Measurements from ENCODE around the gene AFAP1L2.

The AFAP1L2 gene

DNA sequence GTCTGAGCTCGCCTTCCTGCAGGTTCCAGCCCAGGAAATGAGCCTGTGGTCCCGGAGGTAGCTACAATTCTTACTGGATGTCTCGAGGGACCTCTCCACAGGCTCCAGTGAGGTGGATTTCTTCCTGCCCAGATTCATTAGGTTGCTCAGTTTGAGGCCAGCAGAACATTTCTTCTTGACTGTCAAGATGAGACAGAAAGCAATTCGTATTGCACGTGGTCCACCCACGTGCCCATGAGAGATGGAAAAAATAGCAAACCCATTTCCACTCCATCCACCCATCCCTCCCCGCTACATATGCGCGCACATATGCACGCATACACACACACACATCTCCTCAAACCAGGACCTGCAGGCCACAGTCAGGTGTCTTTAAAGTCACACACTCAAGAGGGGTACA lies 96.6 kb downstream of the AFAP1L2 start:
- DNase-seq: no peak

DNA sequence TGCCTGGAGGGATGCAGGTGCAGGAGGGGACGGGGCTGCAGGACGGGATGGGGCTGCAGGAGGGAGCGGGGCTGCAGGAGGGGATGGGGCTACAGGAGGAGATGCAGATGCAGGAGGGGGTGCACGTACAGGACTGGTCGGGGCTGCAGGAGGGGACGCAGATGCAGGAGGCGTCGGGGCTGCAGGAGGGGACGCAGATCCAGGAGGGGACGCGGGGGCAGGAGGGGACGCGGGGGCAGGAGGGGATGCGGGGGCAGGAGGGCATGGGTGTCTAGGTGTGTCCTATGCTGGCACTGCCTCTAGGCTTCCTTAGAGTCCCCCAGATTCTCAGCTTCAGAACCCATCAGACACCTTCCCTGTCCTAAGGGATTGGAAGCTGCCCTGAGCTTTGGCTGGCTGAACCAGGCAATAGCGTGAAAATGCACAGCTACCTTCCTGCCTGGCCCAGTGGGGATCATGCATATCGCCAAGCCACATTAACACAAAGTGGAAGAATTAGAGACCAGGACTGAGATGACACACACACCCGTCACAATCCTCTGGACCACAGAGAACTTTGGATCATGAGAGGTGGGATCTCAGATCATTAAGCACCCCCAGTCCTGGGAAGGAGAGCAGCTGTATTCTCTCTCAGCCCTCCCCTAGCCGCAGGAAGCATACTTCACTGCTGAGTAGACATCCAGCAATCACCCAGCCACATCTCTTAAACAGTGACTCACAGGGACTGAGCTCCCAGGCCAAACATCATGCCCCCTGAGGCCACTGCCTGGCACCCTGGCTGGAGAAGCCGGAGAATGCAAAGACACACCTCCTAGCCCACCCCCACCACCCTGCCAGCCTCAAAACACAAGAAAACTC lies 98.0 kb downstream of the AFAP1L2 start:
- no peak for DNase-seq

DNA sequence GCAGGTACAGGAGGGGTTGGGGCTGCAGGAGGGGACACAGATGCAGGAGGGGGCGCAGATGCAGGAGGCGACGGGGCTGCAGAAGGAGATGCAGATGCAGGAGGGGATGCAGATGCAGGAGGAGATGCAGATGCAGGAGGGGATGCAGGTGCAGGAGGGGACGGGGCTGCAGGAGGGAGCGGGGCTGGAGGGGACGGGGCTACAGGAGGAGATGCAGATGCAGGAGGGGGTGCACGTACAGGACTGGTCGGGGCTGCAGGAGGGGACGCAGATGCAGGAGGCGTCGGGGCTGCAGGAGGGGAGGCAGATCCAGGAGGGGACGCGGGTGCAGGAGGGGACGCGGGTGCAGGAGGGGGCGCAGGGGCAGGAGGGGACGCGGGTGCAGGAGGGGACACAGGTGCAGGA lies 98.8 kb downstream of the AFAP1L2 start:
- DNase-seq: no peak

DNA sequence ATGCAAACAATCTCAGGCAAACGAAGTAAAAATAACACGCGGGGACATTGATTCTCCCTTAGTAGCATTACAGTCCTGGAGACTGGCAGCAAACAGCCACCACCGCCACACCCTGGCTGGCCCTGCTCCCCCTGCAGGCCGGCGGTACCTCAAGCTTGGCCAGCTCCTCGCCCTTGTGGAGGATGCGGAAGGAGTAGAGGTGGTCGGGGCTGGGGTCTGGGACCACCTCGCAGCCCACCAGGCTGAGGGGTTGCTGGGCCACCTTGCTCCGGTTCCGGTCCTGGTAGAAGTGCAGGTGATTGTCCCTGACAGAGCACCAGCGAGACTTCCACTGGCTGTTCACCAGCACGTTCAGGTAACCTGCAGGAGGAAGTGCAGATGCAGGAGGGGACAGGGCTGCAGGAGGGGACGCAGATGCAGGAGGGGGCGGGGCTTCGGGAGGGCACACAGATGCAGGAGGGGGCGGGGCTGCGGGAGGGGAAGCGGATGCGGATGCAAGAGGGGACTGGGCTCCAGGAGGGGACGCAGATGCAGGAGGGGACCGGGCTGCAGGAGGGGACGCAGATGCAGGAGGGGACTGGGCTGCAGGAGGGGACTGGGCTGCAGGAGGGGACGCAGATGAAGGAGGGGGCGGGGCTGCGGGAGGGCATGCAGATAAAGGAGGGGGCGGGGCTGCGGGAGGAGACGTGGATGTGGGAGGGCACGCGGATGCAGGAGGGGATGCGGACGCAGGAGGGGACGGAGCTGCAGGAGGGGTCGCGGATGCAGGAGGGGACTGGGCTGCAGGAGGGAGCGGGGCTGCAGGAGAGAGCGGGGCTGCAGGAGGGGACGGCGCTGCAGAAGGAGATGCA lies 99.5 kb downstream of the AFAP1L2 start:
- DNase-seq: peak; percentile 37

DNA sequence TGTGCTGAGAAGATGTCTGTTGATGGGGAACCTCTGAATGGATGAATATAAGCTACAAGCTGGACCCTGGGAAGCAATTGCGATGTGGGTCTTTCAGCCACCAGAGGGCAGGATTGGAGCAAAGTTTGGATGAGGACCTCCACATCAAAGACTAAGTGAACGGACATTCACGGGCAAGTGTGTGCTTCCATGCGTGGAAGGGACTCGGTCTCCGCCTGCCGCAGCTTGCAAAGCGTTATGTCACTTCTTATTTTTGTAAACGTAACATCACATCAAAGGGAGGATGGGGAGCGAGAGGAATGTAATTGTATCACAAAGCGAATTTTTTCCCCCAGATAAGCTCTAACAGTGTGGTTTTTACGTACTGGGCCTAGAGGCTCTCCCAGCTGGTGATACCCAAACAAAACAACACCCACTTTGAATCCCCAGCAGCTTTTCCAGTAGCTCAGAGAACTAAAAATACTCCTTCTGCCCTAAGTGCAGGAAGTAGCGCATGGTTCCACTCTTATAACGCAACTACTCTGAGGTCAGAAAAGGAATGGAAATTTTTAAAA lies 100.2 kb downstream of the AFAP1L2 start:
- DNase-seq: peak; percentile 38

DNA sequence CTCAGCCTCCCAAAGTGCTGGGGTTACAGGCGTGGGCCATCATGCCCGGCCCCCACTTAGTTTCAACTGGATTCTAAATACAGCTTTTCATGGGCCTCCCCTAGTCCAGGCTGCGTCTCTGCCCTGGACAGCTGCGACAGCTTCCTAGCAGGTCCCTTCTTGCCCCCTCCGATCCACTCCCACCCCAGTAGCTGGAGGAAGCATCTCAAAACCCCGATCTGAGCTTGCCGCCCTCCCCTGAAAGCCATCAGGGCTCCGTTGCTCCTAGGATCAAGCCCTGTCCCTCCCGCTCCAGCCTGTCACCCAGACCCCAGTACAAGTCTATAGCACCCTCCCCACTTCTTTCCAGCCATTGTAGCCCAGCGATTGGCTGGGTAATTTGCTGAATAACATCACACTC lies 100.7 kb downstream of the AFAP1L2 start:
- no peak for DNase-seq

DNA sequence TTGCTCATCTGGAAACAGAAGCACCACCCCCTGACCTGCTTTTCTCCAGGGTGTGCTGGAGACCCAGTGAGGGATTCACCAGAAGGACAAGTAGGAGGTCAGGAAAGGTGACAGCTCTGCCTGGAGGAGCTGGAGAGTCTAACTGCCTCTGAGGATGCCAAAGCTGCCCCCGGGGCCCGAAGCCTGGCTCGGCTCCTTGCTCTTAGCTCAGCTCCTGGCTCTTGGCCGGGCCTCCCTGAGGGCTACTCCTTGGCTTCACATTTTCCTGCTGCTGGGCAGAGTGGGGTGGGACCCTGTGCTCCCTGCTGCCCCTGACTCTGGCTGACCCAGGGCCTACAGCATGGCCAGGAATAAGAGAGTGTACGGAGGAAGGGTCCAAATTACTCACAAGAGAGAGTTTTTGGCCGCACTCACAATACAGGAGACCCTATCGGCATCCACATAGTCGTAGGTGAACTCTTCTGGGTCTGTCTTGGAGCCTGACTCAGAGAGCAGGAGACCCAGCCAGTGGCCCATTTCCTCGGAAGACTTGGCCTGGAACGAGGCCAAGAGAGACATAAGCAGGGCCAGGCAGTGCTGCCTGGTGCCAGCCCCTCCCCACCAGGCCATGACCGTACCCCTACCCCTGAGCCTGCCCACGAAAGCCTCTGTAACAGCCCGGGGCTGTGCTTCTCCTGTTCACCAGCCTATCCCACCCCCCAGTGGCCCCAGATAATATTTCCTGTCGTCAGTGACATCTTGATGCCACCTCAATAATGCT lies 102.2 kb downstream of the AFAP1L2 start:
- no peak for DNase-seq

DNA sequence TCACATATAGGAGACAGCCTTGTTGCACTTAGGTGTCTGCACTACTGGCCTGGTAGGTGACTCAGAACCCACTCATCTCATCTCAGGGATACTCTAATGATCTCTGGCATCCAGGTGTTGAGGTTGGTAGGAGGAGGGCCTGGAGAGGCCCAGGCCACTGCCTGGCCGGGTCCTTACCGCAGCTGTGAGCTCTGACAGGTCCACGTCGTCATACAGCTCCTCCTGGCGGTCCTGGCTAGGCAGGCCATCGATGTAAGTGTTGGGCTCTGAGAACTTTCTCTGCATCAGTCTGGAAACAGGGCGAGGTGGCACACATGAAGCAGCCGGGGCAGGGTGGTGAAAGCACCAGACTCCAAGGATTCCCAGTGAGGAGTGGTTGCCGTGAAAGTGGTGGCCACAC lies 103.1 kb downstream of the AFAP1L2 start:
- DNase-seq: no peak

DNA sequence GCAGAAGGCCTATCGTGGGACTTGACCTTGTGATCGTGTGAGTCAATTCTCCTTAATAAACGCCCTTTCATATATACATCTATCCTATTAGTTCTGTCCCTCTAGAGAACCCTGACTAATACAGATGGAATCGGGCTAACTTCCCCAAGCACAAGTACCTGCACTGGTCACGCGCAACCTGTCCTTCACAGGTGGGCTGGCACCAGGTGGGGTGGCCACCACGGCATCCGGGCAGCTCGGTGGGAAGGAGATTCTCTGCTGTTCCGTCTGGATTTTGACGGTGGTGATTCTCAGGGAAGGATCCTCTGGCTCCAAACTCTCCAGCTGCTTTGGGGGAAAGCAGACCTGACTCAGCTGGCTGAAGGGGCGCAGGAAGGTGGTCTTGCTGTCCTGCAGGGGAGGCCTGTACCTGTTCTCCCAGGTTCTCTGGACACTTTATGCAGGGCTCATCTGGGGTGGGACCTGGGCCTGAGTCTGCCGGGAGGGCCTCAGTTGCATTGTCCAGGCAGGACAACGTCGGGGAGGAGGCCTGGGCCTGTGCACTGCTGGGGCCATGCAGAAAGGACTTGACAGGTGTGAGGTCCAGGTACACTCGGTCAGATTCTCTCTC lies 104.2 kb downstream of the AFAP1L2 start:
- no peak for DNase-seq

DNA sequence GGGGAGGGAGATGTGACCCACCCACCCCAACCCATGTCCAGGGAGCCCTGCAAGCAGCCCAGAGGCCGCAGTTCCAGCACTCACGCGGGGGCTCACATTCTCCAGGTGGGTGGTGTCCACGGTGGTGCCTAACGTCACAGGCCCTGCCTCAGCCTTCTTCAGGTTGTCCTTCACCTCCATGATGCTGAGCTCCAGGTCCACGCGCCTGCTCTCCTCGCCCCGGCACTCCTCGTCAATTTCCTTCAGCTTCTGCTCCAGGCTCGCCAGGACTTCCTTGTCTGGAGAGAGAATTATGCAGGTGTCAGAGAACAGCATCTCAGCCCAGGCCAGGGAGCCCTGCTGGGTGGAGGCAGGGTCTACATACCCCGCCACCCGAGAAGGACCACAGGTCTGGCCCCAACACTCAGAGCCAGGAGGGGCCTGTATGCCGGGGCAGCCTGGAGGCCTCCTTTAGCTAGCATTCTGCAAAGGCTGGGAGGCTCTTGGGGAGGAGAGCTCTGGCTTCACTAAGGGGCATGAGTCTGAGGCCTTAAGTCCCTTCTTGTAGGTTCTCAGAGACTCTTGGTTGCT lies 107.1 kb downstream of the AFAP1L2 start:
- no peak for DNase-seq

DNA sequence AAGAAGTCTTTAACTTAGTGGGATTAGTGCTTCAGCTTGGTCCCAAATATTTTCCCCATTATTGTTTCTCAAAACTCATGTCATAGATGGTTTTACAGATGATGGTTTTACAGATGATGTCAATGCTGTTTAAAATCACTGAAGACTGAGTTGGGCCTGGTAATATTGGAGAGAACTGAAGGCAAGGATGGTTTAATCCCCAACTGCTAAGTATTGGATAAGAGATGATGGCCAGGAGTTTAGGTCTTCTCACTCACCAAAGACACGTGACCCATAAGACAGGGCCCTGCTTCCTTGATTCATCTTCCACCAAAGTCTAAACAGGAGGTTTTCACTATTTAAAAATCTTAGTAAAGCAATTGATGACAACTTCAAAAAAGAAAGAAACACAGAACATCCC lies 108.9 kb downstream of the AFAP1L2 start:
- no peak for DNase-seq

DNA sequence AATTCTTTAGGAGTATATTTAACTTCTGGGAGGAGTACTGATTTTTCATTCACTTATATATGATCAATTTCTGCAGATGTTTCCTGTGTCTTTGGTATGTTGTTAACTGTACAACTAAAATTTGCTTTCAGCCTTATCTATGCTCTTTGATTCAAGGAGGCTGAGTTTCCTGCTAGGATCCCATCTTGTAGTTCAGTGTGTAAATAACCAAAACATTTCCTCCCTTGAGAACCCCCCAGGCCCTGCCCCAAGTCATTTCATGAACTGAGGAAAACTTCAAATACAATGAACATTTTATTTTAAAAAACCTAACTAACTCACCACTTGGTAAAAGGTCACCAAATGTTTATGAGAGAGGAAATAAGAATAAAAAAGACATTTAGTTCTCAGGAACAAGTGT lies 109.8 kb downstream of the AFAP1L2 start:
- no peak for DNase-seq

DNA sequence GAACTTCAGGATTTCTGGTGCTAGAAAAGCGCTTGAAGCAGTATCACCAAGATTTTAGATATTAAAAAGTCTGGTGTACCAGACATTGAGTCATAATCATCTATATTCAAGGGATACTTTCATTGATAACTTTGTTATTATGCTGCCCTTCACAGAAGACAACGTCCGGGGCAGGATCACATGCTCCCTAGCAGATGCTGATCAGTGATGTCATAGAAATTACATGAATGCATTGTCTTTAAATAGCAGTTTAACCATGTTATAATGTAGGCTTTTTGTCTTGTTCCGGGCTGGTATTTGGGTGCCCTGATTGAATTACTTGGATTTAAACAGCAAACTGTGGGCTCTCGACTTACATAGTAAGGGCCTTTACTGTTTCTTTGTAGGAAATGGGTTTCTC lies 111.2 kb downstream of the AFAP1L2 start:
- no peak for DNase-seq

DNA sequence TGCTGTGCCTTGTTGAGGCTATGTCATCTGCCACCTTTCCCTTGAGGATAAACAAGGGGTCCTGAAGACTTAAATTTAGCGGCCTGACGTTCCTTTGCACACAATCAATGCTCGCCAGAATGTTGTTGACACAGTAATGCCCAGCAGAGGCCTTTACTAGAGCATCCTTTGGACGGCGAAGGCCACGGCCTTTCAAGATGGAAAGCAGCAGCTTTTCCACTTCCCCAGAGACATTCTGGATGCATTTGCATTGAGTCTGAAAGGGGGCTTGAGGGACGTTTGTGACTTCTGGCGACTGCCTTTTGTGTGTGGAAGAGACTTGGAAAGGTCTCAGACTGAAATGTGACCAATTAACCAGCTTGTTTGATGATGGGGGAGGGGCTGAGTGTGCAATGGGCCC lies 112.8 kb downstream of the AFAP1L2 start:
- no peak for DNase-seq

DNA sequence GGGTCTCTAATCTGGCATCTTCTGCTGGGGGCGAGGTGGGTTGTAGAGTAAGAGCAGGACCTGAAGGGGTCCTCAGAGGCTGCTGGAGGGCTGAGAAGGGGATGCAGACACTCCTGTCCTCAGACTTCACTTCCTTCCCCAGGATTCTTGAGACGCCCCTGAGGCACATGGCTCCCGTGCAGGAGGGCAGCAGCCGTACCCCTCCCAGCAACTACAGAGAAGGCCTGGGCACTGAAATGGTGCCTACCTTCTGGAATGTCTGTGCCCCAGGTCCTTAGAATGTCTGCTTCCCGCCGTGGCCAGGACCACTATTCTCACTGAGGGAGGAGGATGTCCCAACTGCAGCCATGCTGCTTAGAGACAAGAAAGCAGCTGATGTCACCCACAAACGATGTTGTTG lies 113.2 kb downstream of the AFAP1L2 start:
- no peak for DNase-seq

DNA sequence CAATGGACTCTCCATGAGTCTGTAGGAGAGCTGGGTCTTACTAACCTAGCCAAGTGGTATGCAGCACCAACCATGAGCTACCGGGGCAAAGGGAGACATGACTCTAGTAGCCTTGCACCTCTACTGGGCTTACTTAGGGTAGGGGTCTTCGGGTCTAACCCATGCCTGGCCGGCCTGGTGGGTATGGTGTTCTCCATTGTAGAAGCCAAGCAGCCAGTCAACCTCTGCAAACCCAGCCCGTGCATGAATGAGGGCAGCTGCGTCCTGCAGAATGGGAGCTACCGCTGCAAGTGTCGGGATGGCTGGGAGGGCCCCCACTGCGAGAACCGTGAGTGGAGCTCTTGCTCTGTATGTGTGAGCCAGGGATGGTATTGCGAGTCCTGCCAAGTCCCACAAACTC lies 114.3 kb downstream of the AFAP1L2 start:
- DNase-seq: no peak

DNA sequence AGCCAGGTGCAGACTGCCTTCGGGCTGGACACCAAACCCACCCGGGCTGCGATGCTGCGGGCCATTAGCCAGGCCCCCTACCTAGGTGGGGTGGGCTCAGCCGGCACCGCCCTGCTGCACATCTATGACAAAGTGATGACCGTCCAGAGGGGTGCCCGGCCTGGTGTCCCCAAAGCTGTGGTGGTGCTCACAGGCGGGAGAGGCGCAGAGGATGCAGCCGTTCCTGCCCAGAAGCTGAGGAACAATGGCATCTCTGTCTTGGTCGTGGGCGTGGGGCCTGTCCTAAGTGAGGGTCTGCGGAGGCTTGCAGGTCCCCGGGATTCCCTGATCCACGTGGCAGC lies 115.2 kb downstream of the AFAP1L2 start:
- DNase-seq: no peak

DNA sequence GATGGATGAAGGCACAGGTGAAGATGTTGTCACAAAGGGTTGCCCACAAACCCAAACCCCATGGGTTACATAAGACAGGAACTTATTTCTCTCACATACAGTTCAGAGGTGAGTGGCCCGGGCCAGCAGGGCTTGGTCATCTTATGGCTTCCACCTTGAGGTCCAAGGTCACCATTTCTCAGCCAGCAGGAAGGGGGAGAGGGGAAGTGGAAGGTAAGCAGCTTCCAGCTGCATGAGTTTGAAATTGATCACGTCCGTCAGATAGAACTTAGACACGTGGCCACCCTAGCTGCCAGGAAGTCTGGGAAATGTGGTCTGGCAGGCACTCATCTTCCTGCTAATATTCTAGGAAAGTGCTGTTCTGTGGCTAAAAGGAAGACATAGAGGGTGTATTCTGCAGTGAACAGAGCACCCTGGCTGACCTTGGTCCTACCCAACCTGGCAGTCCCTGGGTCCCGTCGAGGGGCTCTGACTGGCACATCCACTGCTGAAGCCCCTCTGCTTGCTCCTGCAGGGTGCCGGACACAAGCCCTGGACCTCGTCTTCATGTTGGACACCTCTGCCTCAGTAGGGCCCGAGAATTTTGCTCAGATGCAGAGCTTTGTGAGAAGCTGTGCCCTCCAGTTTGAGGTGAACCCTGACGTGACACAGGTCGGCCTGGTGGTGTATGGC lies 115.7 kb downstream of the AFAP1L2 start:
- no peak for DNase-seq

DNA sequence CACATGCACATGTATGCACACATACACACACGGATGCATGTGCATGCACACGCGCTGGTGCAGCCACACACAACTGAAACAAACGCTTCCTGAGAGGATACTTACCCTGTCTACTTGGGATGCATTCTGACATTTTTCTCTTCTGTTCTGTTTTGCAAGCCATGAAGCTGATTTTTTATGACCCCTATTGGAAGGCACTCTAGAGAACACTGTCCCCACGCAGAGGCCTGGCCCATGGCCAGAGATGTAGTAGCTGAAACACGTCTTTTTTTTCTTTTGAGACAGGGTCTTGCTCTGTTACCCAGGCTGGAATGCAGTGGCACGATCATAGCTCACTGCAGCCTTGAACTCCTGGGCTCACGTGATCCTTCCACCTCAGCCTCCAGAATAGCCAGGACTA lies 117.4 kb downstream of the AFAP1L2 start:
- no peak for DNase-seq

DNA sequence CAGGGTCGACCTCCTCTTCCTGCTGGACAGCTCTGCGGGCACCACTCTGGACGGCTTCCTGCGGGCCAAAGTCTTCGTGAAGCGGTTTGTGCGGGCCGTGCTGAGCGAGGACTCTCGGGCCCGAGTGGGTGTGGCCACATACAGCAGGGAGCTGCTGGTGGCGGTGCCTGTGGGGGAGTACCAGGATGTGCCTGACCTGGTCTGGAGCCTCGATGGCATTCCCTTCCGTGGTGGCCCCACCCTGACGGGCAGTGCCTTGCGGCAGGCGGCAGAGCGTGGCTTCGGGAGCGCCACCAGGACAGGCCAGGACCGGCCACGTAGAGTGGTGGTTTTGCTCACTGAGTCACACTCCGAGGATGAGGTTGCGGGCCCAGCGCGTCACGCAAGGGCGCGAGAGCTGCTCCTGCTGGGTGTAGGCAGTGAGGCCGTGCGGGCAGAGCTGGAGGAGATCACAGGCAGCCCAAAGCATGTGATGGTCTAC lies 118.3 kb downstream of the AFAP1L2 start:
- DNase-seq: no peak

DNA sequence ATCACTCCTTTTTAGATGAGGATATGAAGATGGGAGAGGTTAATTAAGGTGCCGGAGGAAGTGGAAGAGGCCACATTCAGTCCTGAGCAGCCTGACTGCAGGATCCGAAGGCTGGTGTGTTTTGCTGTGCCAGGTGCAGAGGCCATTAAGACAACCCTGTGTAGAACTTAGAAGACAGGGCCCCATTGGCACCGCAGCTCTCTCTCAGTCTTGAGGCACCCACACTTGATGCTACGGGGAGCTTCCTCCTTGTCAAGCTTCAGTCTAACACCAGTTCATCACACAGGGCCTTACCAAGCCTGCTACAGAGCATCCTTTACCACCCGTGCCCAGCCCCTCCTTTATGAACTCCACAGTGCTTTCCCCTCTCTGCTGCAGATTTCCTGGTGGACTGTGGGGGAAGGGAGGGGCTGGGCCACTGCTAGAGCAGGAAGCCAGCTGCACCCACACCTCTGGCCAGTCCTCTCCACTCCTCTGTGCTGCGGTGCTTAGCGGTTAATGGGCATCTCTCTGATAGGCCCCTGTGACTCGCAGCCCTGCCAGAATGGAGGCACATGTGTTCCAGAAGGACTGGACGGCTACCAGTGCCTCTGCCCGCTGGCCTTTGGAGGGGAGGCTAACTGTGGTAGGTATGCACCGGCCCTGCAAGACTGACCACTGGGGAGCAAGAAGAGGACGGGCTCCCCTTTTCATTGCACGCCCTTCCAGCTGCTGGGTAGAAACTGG lies 119.8 kb downstream of the AFAP1L2 start:
- no peak for DNase-seq

Data from central memory CD4-positive, alpha-beta T cell (primary cell).